HepG2 (cell line): ENCODE measurements around the gene HAGHL. TPM values are rescaled to one million over a fixed set of nuclear protein-coding genes. Genes with fewer than 3 reads are reported as not detected.

ENCODE experiments used
- CHCHD3 ChIP-seq: sonication (generic); formaldehyde crosslinking; IDR thresholded peaks from 2 replicates; pipeline ENCODE4 v1.8.0; 2022; ENCODE audit warnings: mild to moderate bottlenecking, missing genetic modification reagents, moderate library complexity
- KLF9 ChIP-seq: IDR thresholded peaks from 2 replicates; pipeline ENCODE4 v1.6.1; 2016; ENCODE audit warnings: low read depth
- MAZ ChIP-seq, 2 experiments: sonication (generic) in 1 of 2; formaldehyde crosslinking in 1 of 2; IDR thresholded peaks; 2 replicates each; pipeline versions ENCODE4 v1.5.0 to v1.6.1; 2012 to 2020; ENCODE audit warnings: low read depth in 2 of 2, mild to moderate bottlenecking in 2 of 2, borderline replicate concordance in 1 of 2, improper control_type of control experiment in 1 of 2, low read length in 1 of 2, missing genetic modification reagents in 1 of 2, moderate library complexity in 1 of 2
- MTA1 ChIP-seq: sonication (generic); formaldehyde crosslinking; IDR thresholded peaks from 2 replicates; pipeline ENCODE4 v1.4.0; 2020; ENCODE audit warnings: missing genetic modification reagents, mild to moderate bottlenecking, borderline replicate concordance
- PHF8 ChIP-seq: sonication (generic); formaldehyde crosslinking; IDR thresholded peaks from 2 replicates; pipeline ENCODE4 v1.5.0; 2020; ENCODE audit warnings: missing genetic modification reagents
- RNF2 ChIP-seq: fragments of 450-650 bp; conservative IDR thresholded peaks from 2 replicates; pipeline ENCODE4 v1.6.1; 2016; ENCODE audit warnings: low read depth
- SMAD9 ChIP-seq: sonication (generic); formaldehyde crosslinking; IDR thresholded peaks from 2 replicates; pipeline ENCODE4 v1.5.1; 2020; ENCODE audit warnings: mild to moderate bottlenecking, missing genetic modification reagents
- TAF15 ChIP-seq: fragments of 200-400 bp; formaldehyde crosslinking; IDR thresholded peaks from one replicate; pipeline ENCODE4 v1.6.1; 2018; ENCODE audit warnings: mild to moderate bottlenecking, low read depth, low read length; ENCODE audit not compliant: poor library complexity, severe bottlenecking
- ZBTB8A ChIP-seq: sonication (generic); formaldehyde crosslinking; IDR thresholded peaks from 2 replicates; pipeline ENCODE4 v1.4.0; 2020; ENCODE audit warnings: mild to moderate bottlenecking, low read depth, missing genetic modification reagents, borderline replicate concordance
- ZFY ChIP-seq: sonication (generic); formaldehyde crosslinking; IDR thresholded peaks from 2 replicates; pipeline ENCODE4 v1.4.0; 2020; ENCODE audit warnings: missing genetic modification reagents
- ZFYVE20 ChIP-seq: sonication (generic); formaldehyde crosslinking; IDR thresholded peaks from 2 replicates; pipeline ENCODE4 v1.8.0; 2023; ENCODE audit warnings: low read depth, mild to moderate bottlenecking, moderate library complexity, missing genetic modification reagents, borderline replicate concordance
- ZNF260 ChIP-seq: sonication (generic); formaldehyde crosslinking; IDR thresholded peaks from 2 replicates; pipeline ENCODE4 v1.4.0; 2020; ENCODE audit warnings: missing genetic modification reagents, low read depth, mild to moderate bottlenecking, borderline replicate concordance
- ZNF367 ChIP-seq: sonication (generic); formaldehyde crosslinking; IDR thresholded peaks from 2 replicates; pipeline ENCODE4 v1.4.0; 2020; ENCODE audit warnings: missing genetic modification reagents, borderline replicate concordance
- ZNF382 ChIP-seq: sonication (generic); formaldehyde crosslinking; IDR thresholded peaks from 2 replicates; pipeline ENCODE4 v1.5.0; 2020; ENCODE audit warnings: missing genetic modification reagents, mild to moderate bottlenecking, borderline replicate concordance
- ZNF546 ChIP-seq: sonication (generic); formaldehyde crosslinking; conservative IDR thresholded peaks from 2 replicates; pipeline ENCODE4 v1.8.1; 2023; ENCODE audit warnings: mild to moderate bottlenecking, missing genetic modification reagents
- ZNF891 ChIP-seq: sonication (generic); formaldehyde crosslinking; IDR thresholded peaks from 2 replicates; pipeline ENCODE4 v1.5.0; 2020; ENCODE audit warnings: mild to moderate bottlenecking, missing genetic modification reagents
- ZSCAN25 ChIP-seq: sonication (generic); formaldehyde crosslinking; IDR thresholded peaks from 2 replicates; pipeline ENCODE4 v1.8.0; 2022; ENCODE audit warnings: mild to moderate bottlenecking, missing genetic modification reagents
- polyA plus RNA-seq, 8 experiments: library from polyadenylated mRNA; depleted of rRNA in 3 of 8; stranded (reverse) in 7 of 8; unstranded in 1 of 8; fragments of >200 nt; fragmentation: Illumina TruSeq in 4 of 8; extraction: Trizol in 4 of 8; gene quantifications; 2 replicates each; pipeline versions ENCODE4 v1.2.1 to v1.2.3, GENCODE V29; 2011 to 2016; ENCODE audit warnings: low read depth in 4 of 8, missing spikeins in 1 of 8, mixed read lengths in 1 of 8; ENCODE audit not compliant: insufficient read depth in 1 of 8
- total RNA-seq, 5 experiments: library from RNA; depleted of rRNA; stranded (reverse); fragments of >200 nt; fragmentation: Illumina TruSeq; extraction: Trizol; gene quantifications; 2 replicates each; pipeline ENCODE4 v1.2.3, GENCODE V29; 2016; ENCODE audit warnings: low read depth in 1 of 5
- TF ChIP-seq, protein P1 (sequence below), 2 experiments: sonication (generic) in 1 of 2; formaldehyde crosslinking in 1 of 2; IDR thresholded peaks; 2 replicates each; pipeline versions ENCODE4 v1.4.0 to v1.6.1; 2018 to 2020; ENCODE audit warnings: missing genetic modification reagents in 2 of 2, borderline replicate concordance in 1 of 2, low read depth in 1 of 2, mild to moderate bottlenecking in 1 of 2, missing biosample characterization in 1 of 2
- TF ChIP-seq, protein P2 (sequence below): sonication (generic); formaldehyde crosslinking; IDR thresholded peaks from 2 replicates; pipeline ENCODE4 v1.5.0; 2020; ENCODE audit warnings: missing genetic modification reagents, mild to moderate bottlenecking, borderline replicate concordance
- TF ChIP-seq, protein P3 (sequence below): sonication (generic); formaldehyde crosslinking; IDR thresholded peaks from 2 replicates; pipeline ENCODE4 v1.8.0; 2022; ENCODE audit warnings: mild to moderate bottlenecking, missing genetic modification reagents, moderate library complexity
- TF ChIP-seq, protein P4 (sequence below): fragments of 450-650 bp; IDR thresholded peaks from 2 replicates; pipeline ENCODE4 v1.6.1; 2017; ENCODE audit warnings: mild to moderate bottlenecking

Gene HAGHL
- total and polyA plus RNA-seq, 2 of the 13 experiments (the other 11 are each of a cell fraction or from before 2014, with no cell fraction given) = 3.4 to 8.4 TPM

DNA sequence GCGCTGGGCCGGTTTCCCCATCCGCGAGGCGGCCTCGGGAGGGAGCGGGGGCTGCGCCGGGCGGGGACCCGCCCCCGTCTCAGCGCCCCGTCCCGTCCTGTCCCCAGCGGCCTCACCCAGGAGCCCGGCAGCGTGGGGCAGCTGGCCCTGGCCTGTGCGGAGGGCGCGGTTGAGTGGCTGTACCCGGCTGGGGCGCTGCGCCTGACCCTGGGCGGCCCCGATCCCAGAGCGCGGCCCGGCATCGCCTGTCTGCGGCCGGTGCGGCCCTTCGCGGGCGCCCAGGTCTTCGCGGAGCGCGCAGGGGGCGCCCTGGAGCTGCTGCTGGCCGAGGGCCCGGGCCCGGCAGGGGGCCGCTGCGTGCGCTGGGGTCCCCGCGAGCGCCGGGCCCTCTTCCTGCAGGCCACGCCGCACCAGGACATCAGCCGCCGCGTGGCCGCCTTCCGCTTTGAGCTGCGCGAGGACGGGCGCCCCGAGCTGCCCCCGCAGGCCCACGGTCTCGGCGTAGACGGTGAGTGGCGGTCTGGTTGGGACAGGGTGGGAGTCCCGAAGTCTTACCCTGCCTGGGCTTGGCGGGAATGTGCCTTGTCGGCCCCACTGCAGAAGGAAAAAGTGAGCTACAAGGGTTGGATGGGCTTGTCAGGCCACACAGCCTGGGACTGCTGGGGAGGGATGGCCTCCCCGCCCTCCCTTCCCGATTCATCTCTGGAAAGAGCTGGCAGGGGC, 11.3 kb upstream of the HAGHL start (continued):
- TF ChIP-seq ZNF382 (CRISPR knock-in tag) = no peak
- 0 out of 2 replicates have a peak, but pooled peaks have one; percentile 51 for TF ChIP-seq ZFYVE20
- TF ChIP-seq, protein P1, sequence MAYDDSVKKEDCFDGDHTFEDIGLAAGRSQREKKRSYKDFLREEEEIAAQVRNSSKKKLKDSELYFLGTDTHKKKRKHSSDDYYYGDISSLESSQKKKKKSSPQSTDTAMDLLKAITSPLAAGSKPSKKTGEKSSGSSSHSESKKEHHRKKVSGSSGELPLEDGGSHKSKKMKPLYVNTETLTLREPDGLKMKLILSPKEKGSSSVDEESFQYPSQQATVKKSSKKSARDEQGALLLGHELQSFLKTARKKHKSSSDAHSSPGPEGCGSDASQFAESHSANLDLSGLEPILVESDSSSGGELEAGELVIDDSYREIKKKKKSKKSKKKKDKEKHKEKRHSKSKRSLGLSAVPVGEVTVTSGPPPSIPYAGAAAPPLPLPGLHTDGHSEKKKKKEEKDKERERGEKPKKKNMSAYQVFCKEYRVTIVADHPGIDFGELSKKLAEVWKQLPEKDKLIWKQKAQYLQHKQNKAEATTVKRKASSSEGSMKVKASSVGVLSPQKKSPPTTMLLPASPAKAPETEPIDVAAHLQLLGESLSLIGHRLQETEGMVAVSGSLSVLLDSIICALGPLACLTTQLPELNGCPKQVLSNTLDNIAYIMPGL (CRISPR knock-in tag; IDR thresholded peaks at IDR 0.05; ENCODE audit: borderline replicate concordance in 1 of 2, low read depth in 1 of 2) = no peak
- TF ChIP-seq CHCHD3 (CRISPR knock-in tag) = no peak
- TF ChIP-seq PHF8 (CRISPR knock-in tag) = no peak
- TF ChIP-seq ZFY (CRISPR knock-in tag) = peak; percentile 54; the same call in 1 of the 2 replicates
- TF ChIP-seq, protein P2, sequence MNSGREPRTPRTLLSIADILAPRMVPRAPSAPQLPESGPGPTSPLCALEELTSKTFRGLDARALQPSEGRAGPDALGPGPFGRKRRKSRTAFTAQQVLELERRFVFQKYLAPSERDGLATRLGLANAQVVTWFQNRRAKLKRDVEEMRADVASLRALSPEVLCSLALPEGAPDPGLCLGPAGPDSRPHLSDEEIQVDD (CRISPR knock-in tag) = 0 out of 2 replicates have a peak, but pooled peaks have one; percentile 66
- TF ChIP-seq ZBTB8A (CRISPR knock-in tag) = no peak
- no peak for TF ChIP-seq KLF9 (CRISPR knock-in tag)
- TF ChIP-seq SMAD9 (CRISPR knock-in tag) = no peak
- peak; percentile 24; the same call in 1 of the 2 replicates for TF ChIP-seq ZNF546 (CRISPR knock-in tag)
- 0 out of 2 replicates have a peak, but pooled peaks have one; percentile 37 for TF ChIP-seq ZNF891 (CRISPR knock-in tag)
- no peak for TF ChIP-seq ZNF367
- TF ChIP-seq ZNF260 (CRISPR knock-in tag) = no peak
- peak; percentile 13 for TF ChIP-seq TAF15
- peak; percentile 9; the same call in 1 of the 2 replicates for TF ChIP-seq MTA1
- TF ChIP-seq, protein P3, sequence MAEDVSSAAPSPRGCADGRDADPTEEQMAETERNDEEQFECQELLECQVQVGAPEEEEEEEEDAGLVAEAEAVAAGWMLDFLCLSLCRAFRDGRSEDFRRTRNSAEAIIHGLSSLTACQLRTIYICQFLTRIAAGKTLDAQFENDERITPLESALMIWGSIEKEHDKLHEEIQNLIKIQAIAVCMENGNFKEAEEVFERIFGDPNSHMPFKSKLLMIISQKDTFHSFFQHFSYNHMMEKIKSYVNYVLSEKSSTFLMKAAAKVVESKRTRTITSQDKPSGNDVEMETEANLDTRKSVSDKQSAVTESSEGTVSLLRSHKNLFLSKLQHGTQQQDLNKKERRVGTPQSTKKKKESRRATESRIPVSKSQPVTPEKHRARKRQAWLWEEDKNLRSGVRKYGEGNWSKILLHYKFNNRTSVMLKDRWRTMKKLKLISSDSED (CRISPR knock-in tag) = no peak
- TF ChIP-seq RNF2 = peak; percentile 38; the same call in 1 of the 2 replicates
- no peak for TF ChIP-seq MAZ (IDR thresholded peaks at IDR 0.05; ENCODE audit: borderline replicate concordance, low read depth, low read length)
- TF ChIP-seq MAZ (CRISPR knock-in tag; IDR thresholded peaks at IDR 0.05; ENCODE audit: low read depth) = peak; percentile 5; the same call in 1 of the 2 replicates
- TF ChIP-seq, protein P4, sequence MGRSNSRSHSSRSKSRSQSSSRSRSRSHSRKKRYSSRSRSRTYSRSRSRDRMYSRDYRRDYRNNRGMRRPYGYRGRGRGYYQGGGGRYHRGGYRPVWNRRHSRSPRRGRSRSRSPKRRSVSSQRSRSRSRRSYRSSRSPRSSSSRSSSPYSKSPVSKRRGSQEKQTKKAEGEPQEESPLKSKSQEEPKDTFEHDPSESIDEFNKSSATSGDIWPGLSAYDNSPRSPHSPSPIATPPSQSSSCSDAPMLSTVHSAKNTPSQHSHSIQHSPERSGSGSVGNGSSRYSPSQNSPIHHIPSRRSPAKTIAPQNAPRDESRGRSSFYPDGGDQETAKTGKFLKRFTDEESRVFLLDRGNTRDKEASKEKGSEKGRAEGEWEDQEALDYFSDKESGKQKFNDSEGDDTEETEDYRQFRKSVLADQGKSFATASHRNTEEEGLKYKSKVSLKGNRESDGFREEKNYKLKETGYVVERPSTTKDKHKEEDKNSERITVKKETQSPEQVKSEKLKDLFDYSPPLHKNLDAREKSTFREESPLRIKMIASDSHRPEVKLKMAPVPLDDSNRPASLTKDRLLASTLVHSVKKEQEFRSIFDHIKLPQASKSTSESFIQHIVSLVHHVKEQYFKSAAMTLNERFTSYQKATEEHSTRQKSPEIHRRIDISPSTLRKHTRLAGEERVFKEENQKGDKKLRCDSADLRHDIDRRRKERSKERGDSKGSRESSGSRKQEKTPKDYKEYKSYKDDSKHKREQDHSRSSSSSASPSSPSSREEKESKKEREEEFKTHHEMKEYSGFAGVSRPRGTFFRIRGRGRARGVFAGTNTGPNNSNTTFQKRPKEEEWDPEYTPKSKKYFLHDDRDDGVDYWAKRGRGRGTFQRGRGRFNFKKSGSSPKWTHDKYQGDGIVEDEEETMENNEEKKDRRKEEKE = no peak
- no peak for TF ChIP-seq ZSCAN25 (CRISPR knock-in tag)
